CD4-positive, alpha-beta T cell treated with Interleukin-21 for 1 hour (primary cell): ENCODE results near the gene NBAS.

Experiments used
- DNase-seq: peaks from one replicate; pipeline ENCODE4 v3.0.0-alpha.2; 2020

Gene NBAS

GRCh38 chr2:15187702-15188101 lies 373.4 kb downstream of the NBAS start:
- no peak for DNase-seq

- no peak for DNase-seq
Measured at GRCh38 chr2:15186118-15186517, 375.0 kb downstream of the NBAS start.

DNA sequence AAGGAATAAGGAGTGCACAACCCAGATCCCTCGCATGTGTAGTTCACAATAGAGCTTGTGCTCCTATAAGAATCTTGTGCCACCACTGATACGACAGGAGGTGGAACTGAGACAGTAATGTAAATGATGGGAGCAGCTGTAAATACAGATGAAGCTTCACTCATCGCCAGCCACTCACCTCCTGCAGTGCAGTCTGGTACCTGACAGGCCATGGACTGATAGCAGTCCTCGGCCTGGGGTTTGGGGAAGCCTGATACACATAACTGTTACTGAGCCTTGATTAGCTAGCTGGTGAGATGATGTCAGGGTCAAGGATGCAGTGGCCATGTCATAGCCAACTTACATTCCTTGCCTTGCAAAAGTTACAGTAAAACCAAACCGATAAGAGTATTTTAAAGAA lies 376.6 kb downstream of the NBAS start:
- no peak for DNase-seq

- no peak for DNase-seq
Measured at GRCh38 chr2:15182275-15182674, 378.9 kb downstream of the NBAS start.

GRCh38 chr2:15181092-15181745 lies 379.9 kb downstream of the NBAS start:
- no peak for DNase-seq

DNA sequence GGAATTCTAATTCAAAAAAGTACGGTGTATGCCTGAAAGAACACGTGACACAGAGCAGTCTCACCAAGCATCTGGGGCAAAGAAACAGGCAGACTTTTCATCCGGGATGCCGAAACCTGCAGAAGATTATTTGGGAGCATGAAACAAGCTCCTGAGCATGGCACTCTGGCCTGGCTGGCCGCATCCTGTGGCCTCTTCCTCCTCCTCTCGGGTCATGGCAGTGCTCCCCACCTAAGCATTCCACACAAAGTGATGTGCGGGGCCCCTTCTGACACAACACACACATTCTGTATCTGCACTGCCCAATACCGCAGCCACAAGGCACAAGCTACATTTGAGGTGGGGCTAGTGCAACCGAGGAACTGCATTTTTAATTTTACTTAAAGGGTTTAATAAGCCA lies 380.8 kb downstream of the NBAS start:
- DNase-seq: no peak

GRCh38 chr2:15178946-15179345 lies 382.2 kb downstream of the NBAS start:
- DNase-seq: peak; percentile 16

- peak; percentile 62 for DNase-seq
Measured at GRCh38 chr2:15177103-15177502, 384.0 kb downstream of the NBAS start.

DNA sequence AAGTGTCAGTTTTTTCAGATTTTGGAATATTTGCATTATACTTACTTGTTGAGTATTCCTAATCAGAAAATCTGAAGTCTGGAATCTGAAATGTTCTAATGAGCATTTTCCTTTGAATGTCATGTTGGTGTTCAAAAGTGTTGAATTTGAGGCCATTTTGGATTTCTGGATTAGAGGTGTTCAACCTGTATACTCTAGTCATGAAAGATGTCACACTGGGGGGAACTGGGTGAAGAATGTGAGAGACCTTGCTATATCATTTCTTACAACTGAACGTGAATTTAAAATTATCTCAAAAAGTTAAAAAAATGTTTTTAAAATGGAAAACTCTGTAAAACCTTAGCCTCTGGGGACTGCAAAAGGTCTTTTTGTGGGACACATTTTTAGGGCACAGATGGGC lies 384.5 kb downstream of the NBAS start:
- DNase-seq: no peak

DNA sequence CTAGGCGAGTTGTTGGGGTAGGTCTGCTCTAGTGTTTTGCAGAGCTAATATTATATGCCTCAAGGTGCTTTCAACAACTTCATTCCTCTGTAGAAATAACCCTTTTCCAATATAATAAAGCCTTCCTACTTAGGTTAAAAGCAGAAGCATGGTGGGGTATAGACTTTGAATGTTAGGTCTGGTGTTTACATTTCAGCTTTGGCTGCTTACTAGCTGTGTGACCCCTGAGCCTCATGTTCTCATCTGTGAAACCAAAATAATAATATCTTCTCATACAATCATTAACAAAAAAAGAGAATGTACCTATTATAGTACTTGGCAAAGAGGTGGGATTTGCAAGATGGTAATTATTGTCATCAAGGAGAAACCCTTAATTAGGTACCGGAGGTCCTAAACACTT lies 386.6 kb downstream of the NBAS start:
- DNase-seq: no peak

- no peak for DNase-seq
Measured at GRCh38 chr2:15173501-15173900, 387.6 kb downstream of the NBAS start.

- DNase-seq: no peak
Measured at GRCh38 chr2:15172825-15173224, 388.3 kb downstream of the NBAS start.

GRCh38 chr2:15170070-15170775 lies 390.9 kb downstream of the NBAS start:
- DNase-seq: no peak

GRCh38 chr2:15169326-15170069 lies 391.6 kb downstream of the NBAS start:
- DNase-seq: no peak

DNA sequence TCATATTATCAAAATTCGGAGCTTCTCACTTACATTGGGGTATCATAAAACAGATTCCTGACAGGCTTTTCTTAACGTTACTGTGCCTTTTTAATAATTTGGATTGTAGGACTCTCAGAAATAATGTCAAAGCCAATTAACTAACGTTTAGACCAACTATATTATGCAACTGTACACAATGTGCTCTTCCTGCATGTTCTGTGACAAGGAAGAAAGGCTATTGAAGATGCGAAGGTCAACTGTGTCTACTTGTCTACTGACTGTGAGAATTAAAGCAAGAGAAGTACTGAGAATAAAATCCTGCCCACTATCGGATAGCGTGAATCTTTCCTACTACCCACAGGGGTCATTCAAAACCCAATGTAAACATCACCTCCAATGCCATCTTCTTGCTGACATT lies 393.0 kb downstream of the NBAS start:
- no peak for DNase-seq

DNA sequence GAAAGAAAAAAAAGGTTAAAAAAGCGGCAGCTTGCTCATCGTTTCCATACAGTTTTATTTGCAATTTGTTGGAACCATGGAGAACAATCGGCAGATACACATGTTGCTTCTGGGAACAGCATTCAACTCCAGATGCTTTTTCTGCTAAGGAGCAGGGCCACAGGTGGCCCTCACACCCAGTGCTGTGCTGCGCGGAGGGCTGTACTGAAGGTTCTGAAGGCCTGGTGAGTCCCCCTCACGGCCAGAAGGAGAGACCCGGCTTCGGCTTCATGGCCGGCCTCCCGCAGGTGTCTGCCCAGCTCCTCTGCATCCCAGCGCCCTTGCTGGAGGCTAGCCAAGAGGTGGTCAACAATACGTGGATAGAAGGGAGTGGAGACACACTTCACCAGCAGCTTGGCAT lies 394.3 kb downstream of the NBAS start:
- no peak for DNase-seq

GRCh38 chr2:15163326-15163725 lies 397.8 kb downstream of the NBAS start:
- no peak for DNase-seq

GRCh38 chr2:15162620-15163019 lies 398.5 kb downstream of the NBAS start:
- DNase-seq: no peak

GRCh38 chr2:15160201-15160991 lies 400.7 kb downstream of the NBAS start:
- no peak for DNase-seq

DNA sequence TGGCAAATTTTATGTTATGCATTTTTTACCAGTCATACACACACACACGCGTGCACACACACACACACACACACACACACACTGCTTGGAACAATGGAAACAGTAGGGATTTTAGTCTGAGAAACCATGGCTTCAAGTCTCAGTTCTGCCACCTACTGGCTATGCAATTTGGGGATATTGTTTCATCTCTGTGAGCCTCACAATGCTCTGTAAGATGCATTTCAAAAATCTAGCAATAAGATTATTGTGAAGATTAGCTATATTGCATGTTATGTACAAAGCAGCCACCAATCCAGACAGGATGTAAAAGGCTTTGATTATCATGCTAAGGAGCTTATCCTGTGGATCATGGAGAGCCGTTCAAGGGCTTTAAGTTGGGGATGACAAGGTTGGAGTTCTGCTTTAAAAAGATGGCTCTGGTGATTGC lies 401.4 kb downstream of the NBAS start:
- peak; percentile 13 for DNase-seq

- no peak for DNase-seq
Measured at GRCh38 chr2:15159206-15159605, 401.9 kb downstream of the NBAS start.

DNA sequence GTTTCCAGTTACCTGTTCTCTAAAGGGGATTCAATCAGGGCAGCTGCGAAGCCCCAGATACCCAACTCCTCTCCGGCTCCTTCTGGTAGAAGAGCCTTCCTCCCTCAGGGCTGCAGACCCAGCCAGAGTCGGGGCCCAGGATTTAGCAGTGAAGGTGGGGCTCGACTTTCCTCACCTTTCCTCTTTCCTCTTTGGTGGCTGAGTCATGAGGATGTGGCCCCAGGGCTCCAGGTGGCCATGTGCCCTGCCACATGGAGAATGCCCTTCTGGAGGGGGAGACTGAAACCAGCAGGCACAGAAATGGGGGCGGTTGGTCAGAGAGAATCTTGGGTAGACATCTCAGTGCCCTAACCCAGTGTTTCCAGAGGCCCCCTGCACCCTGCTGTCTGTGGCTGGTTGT lies 402.6 kb downstream of the NBAS start:
- no peak for DNase-seq

DNA sequence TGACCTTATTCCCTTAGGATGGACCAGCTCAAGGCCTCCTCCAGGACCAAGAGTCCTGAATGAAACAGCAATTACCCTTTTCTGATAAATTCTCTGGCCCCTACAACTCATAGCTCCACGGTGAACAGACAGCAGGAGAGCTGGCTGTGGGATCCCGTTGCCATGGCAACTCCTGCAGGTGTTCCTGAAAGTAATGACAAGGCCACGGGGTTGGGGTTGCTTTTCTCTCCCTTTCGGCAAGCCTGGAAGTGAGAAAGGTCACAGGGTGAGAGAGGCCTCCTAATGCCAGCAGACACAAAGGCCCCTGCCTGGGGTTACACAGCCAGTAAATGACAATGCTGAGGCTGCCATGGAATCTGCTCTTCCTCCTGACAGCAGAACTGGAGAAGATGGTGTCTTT lies 403.0 kb downstream of the NBAS start:
- no peak for DNase-seq
